Coronary artery (tissue), 2 donors: ENCODE data around the gene PTPRE.

Experiments used
- DNase-seq: peaks from one replicate; pipeline ENCODE4 v3.0.0-alpha.2; 2017; ENCODE audit warnings: low spot score
- H3K27ac ChIP-seq, 2 donors: fragments of 200-600 bp; sonication (generic); one replicate each; pipeline ENCODE4 v1.5.1; 2016 to 2019
- H3K4me3 ChIP-seq: fragments of 200-600 bp; sonication (generic); 2 replicates; pipeline ENCODE4 v1.5.1; 2016; ENCODE audit warnings: mild to moderate bottlenecking, moderate library complexity
- CTCF ChIP-seq: fragments of 200-600 bp; sonication (generic); IDR thresholded peaks from one replicate; pipeline ENCODE4 v1.5.1; 2019; ENCODE audit warnings: antibody characterized with exemption

PTPRE gene

DNA sequence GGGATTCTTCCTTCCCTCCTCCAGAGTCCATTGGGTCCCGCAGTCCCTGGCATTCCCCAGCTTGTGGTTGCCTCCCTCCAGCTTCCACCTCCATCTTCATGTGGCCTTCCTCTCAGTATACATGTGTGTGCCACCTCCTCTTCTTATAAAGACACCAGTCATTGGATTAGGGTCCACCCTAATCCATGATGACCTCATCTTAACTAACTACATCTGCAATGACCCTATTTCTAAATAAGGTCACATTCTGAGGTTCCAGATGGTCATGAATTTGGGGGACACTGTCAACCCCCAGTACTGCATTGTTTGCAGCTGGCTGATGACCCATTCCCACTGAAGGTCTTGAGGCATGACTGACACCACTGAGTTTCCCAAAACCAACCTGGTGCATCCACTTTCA, 99.0 kb downstream of the PTPRE start:
- no peak for DNase-seq
- Histone ChIP-seq H3K4me3 (no peak overlapping the region), H3K27ac (no peak overlapping the region)
- TF ChIP-seq CTCF, result no peak

- DNase-seq, result no peak
- no peak for TF ChIP-seq CTCF
- H3K27ac ChIP-seq, result no peak overlapping the region
- H3K4me3 ChIP-seq, result no peak overlapping the region
These were observed 100.2 kb downstream of the PTPRE start for GRCh38 chr10:128007056-128007455.

DNA sequence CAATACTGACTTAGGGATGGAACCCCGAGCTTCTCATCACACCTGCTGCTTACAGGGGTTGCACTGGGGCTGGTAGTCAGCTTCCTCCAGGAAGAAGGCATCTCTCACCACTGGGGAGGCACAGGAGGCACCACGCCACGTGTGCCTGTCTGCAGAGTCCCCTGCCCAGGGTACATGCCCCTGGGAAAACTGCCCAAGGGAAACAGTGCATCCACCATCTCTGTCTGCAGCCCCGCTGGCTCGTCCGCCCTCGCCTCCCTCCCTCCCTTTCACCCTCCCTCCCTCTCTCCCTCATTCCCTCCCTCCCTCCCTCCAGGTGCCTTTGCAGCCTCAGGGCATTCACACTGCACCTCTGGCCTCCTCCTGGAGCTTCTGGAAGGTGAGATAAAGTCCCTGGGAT, 101.1 kb downstream of the PTPRE start:
- no peak for TF ChIP-seq CTCF
- H3K4me3 ChIP-seq, result no peak overlapping the region
- no peak overlapping the region for H3K27ac ChIP-seq
- DNase-seq, result no peak

- Histone ChIP-seq H3K4me3 (no peak overlapping the region), H3K27ac (no peak overlapping the region)
- no peak for TF ChIP-seq CTCF
- DNase-seq, result peak; percentile 71
These were observed 101.8 kb downstream of the PTPRE start for GRCh38 chr10:128008521-128009250.

DNA sequence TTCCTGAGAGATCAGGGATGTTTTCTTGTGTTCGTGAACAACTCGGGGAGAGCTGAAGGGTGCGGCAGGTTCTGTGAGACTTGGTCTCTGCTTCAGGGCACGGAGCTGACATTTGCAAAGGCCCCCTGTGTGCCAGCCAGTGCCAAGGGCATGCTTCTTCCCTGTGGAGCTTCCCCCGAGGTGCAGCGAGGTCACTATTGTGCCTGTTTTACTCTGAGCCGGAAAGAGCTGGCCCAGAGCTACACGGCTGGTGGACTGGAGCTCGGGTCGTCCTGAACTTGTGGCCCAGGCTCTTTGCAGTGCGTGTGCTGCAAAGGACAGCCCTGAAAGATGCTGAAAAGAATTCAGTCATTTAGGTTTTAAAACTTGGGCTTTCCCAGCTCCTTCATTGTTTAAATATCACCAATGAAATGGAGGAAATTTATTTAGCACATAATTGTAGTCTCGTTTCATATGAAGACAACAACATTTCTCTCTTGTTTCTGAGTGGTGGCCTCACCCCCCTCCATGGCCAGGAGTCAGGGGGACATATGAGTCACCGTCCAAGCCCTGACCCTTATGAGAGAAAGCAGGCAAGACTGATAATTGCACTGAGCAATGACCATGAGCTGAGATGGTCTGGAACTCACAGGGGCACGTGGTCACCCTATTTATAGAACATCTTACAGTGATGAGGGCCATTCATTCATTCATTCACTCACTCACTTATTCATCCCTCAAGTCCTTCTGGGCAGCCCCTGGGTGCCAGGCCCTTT, 102.6 kb downstream of the PTPRE start:
- no peak for TF ChIP-seq CTCF
- peak; percentile 66 for DNase-seq
- Histone ChIP-seq H3K27ac (no peak overlapping the region), H3K4me3 (no peak overlapping the region)

DNA sequence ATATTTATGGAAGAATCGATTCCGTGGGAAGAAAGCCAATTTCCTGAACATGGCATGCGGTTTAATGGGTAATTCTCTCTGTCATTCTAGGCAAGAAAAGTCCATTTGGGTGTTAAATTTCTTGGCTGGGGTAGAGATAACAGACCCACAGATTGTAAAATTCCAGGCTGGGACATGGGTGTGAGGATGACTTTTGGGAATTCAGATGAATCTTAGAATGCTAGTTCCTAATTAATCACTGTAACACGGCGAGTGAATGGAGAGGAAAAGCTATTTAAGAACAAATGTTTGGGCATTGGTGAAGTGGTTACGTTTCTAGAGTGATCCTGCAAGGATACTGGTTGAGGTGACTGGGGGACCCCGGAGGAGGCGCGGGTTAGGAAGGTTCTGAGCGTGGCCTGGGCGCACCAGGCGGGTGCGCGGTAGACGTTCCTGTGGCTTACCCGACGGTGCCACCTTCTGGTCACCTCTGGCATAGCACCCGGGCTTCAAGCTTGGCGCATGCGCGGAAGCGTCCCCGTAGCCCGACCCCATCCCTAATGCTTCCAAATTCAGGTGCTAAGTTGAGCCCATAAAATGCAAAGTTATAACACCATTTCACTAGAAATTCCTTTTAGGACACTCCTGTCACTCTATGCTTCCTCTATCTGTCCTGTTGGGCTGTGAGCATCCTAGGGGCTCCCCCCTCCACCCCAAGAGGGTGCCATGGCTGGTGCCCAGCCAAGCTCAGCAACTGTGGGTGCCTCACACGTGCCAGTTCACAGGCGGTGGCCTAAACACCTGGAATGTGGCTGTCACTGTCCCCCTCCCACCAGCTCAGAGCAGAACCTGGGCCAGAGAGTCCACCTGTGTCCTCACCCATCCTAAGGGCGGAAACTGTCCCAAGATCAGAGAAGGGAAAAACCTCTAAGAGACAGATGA, 104.4 kb downstream of the PTPRE start:
- DNase-seq, result peak; percentile 84
- Histone ChIP-seq H3K4me3 (no peak overlapping the region), H3K27ac (no peak overlapping the region)
- TF ChIP-seq CTCF, result peak; percentile 93
